GM12864 (cell line): ENCODE data around the gene CDCA7L.

Source experiments
- DNase-seq: peaks from one replicate; pipeline ENCODE4 v3.0.0-alpha.2; 2011; ENCODE audit warnings: low read depth
- H3K4me3 ChIP-seq: 2 replicates; pipeline ENCODE4 v1.5.1; 2011; ENCODE audit warnings: mild to moderate bottlenecking, low read depth, low read length, control low read depth
- CTCF ChIP-seq: IDR thresholded peaks from 2 replicates; pipeline ENCODE4 v1.5.1; 2011; ENCODE audit warnings: low read depth, mild to moderate bottlenecking, moderate library complexity, low read length, control low read depth, inconsistent platforms; ENCODE audit errors: missing control alignments

The CDCA7L gene

GRCh38 chr7:21920936-21921335, 24.8 kb downstream of the CDCA7L start:
- DNase-seq: no peak
- no peak for TF ChIP-seq CTCF
- no peak overlapping the region for H3K4me3 ChIP-seq

- H3K4me3 ChIP-seq: no peak overlapping the region
- no peak for TF ChIP-seq CTCF
- DNase-seq: no peak
Observed at GRCh38 chr7:21918216-21918615, 27.5 kb downstream of the CDCA7L start.

GRCh38 chr7:21916629-21917028, 29.1 kb downstream of the CDCA7L start:
- no peak for TF ChIP-seq CTCF
- H3K4me3 ChIP-seq: no peak overlapping the region
- no peak for DNase-seq

- no peak for TF ChIP-seq CTCF
- no peak for DNase-seq
- H3K4me3 ChIP-seq: no peak overlapping the region
Observed at GRCh38 chr7:21916176-21916575, 29.5 kb downstream of the CDCA7L start.

- no peak for TF ChIP-seq CTCF
- DNase-seq: no peak
- H3K4me3 ChIP-seq: no peak overlapping the region
Observed at GRCh38 chr7:21915140-21915539, 30.6 kb downstream of the CDCA7L start.

- H3K4me3 ChIP-seq: no peak overlapping the region
- DNase-seq: no peak
- no peak for TF ChIP-seq CTCF
Observed at GRCh38 chr7:21914671-21915070, 31.0 kb downstream of the CDCA7L start.

GRCh38 chr7:21912931-21913780, 32.5 kb downstream of the CDCA7L start:
- TF ChIP-seq CTCF: no peak
- no peak for DNase-seq
- no peak overlapping the region for H3K4me3 ChIP-seq
